ENCODE results near the gene CLDN8. TPM values are rescaled to one million over a fixed set of nuclear protein-coding genes. Genes with fewer than 3 reads are reported as not detected.

The CLDN8 gene
- total RNA-seq, 1 donor from 2014 or later = not detected

DNA sequence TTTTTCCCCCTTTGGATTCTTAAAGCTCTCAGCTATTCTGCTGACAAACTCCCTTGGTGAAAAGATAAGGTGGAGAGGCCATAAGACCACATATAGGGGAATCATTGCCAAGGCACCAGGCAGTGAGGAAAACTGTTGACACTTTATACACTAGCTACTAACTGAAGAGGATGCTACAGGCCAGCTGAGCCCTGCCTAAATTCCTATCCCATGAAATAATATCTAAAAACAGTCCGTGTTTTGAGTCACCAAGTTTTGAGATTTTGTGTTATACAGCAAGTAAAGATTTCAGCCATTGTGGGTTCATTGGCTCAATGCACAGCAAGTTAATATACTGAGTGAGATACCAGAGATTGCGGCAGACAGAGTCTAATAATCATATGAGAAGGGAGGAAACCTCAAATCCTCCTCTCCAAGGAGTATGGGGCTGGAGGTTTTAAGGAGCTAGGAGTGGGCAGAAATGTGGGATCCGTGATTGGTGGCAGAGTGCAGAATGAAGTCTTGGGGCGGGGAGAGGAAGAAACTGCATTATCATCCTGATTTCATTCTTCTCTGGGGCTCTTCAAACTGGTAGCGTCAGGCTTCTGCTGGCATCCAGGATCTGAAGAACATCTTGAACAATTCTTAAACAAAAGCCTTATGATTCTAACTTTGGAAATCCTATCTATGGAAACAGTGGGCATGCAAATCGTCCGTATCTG lies 9.2 kb downstream of the CLDN8 start:
- DNase-seq (ENCODE audit: low read depth) = no peak

DNA sequence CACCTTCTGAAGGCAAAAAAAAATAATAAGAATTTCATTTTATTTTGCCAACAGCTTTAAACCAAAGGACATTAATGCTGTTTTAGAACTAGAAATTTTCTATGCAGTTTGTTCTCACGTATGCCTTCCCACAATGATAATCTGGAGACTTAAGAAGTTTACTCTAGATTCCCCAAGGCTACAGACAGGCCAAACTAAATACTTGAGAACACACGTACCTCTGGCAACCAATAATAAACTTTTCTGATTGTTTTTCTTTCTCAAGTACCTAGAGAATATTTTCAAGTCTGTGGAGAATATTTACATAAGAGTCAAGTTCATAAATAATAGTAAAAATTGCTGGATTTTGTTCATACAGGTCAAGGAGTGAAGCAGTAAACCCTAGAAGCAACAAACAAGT lies 15.9 kb downstream of the CLDN8 start:
- DNase-seq (ENCODE audit: low read depth) = no peak

DNA sequence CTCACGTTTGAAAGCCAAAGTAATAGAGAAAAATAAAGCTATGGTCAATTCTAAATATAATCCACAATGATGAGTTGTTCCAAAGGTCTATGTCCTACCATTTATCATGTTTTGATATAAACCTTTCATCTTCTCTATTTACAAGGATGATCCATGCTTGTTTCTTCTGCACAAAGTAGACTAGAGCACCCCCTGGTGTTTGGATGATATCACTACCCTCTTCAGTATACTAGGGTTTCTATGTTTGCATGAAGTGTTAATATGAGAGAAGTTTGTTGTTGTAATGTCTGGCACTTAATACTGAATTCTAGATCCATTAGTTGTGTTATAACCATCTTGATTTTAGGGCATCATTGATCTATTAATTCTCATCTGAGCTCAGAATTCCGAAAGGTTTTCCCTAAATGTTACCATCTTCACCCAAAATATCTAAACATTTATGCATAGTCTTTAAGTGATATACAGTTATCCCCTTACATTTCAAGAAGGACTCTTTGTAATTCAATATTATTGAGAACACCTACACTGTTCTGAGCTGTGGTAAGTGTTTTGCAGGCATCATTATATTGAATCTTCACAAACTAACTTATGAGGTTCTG lies 21.1 kb downstream of the CLDN8 start:
- DNase-seq (ENCODE audit: low read depth) = no peak

- no peak for DNase-seq (ENCODE audit: low read depth)
Observed at GRCh38 chr21:30193201-30193600, 22.7 kb downstream of the CLDN8 start.

DNA sequence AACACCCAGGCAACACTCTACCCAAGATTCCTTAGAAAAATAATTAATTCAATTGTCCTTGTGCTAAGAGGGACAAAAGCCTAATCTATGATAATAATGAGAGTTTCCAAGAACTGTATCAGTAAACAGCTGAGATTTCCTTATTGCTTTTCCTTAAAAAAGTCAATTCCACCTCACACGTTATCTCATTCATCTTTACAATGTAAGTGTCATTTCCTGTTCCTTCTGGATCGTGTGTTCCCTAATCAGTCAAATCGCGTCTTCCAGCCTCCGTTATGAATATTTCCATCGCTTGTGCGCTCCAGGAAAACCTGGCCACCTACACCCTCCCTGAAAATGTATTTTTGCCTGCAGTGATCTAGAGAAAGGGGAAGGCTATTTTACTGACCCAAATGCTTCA lies 25.3 kb downstream of the CLDN8 start:
- no peak for DNase-seq (ENCODE audit: low read depth)

- no peak for DNase-seq (ENCODE audit: low read depth)
Observed at GRCh38 chr21:30189773-30190172, 26.1 kb downstream of the CLDN8 start.

DNA sequence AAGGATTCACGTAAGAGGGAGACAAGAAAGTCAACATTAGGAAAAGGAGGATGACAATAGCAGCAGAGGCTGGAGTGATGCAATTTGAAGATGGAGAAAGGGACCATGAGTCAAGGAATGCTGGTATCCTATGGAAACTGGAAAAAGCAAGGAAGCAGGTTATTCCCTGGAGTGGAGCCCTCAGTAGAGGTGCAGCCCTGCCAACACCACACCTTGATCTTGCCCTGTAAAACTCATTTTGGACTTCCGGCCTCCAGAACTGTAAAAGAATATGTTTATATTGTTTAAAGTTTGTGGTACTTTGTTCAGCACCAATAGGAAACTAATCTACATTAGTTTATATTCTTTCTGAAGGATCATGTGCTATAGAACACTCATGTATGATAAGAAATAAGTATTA lies 29.7 kb downstream of the CLDN8 start:
- no peak for DNase-seq (ENCODE audit: low read depth)

DNA sequence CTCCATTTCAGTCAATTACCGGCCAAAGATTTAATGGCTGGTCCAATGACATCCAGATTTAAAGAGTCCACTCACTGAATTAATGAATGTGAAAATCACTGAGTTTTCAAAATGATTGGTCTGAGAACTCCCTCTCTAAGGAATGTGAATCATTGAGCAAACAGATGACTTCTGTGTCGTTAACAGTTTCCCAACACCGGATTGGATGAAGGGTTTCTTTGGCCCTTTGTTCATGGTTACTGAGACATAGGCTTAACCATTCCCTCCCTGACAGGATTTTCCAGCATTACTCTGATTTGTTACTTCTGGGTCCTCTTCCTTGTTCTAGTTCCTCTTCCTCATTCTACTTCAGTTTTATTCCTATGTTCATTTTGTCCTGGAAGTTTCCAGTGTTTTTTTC lies 47.8 kb downstream of the CLDN8 start:
- DNase-seq (ENCODE audit: low read depth) = no peak

DNA sequence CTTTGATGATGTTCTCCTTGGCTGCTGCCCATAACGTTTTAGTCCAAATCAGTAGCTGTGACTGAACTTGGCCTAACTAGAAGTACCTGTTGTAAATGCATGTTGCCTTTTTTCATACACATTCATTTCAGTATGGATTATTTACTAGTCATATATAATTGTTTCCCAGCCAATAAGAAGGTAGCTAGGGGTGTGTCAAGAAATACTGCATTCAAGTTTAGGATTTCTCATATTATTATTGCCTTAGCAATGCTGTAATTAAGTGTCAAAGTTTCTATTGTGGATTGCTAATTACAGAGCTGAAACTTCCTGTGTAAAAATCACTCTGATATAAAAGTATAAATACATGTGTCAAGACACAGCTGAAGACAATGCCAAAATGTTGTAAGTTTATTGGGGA lies 49.2 kb downstream of the CLDN8 start, which contains the start of gene CLDN17:
Gene CLDN17, minus strand, starts transcription at position 101 of the 400 bp plus-strand sequence. CDS start 188 bp downstream, outside the sequence.
- no peak for DNase-seq (ENCODE audit: low read depth)

DNA sequence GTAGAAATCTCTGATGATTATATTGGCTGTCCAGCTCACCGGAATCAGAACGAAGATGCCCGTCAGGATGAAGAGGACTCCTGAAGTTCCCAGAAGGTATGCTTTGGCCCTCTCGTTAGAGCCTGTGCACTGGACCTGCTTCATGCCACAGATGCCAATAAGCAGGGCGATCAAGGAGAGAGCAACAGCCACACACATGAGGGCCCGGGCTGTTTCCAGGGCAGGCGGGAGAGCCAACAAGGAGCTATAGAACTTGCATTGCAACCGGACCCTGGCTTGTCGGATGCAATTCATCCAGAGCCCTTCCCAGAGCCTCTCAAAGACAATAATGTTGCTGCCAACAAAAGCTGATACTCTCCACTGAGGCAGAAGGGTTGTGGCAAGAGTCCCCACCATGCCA lies 49.7 kb downstream of the CLDN8 start:
- DNase-seq (ENCODE audit: low read depth) = no peak

DNA sequence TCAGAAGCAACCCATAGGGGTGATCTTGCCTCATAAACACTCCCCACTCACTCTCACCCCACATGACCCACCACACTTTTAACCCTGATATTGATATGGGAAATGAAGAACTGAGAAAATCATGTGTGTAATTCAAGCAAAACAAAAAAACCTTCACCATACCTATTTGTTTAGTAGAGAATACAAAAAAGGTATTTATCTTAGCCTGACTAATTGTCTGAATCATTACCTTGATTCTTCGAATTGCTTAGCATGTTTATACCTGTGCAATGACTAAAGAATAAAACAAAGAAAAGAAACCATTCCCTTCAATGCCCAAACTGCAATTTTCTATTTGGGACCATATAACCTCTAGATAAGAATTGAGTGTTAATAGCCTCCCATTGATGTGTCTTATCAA lies 51.1 kb downstream of the CLDN8 start:
- DNase-seq (ENCODE audit: low read depth) = no peak

Other genes with a start within 250 kb of the CLDN8 start
- not detected in 2 replicates for gene CLDN17, start 49.3 kb downstream of the CLDN8 start, total RNA-seq
- gene KRTAP24-1, start 66.9 kb upstream of the CLDN8 start, total RNA-seq = not detected in 2 replicates
- gene KRTAP25-1, start 73.4 kb upstream of the CLDN8 start, total RNA-seq = not detected in 2 replicates
- gene KRTAP26-1, start 104.2 kb upstream of the CLDN8 start, total RNA-seq = not detected in 2 replicates
- not detected in 2 replicates for gene KRTAP27-1, start 121.6 kb upstream of the CLDN8 start, total RNA-seq
- gene KRTAP23-1, start 132.5 kb upstream of the CLDN8 start, total RNA-seq = not detected in 2 replicates
- gene KRTAP13-2, start 156.2 kb upstream of the CLDN8 start, total RNA-seq = not detected in 2 replicates
- not detected in 2 replicates for gene KRTAP13-1, start 179.9 kb upstream of the CLDN8 start, total RNA-seq
- gene KRTAP13-3, start 209.8 kb upstream of the CLDN8 start, total RNA-seq = not detected in 2 replicates
- not detected in 2 replicates for gene KRTAP13-4, start 214.1 kb upstream of the CLDN8 start, total RNA-seq
- not detected in 2 replicates for gene KRTAP15-1, start 224.2 kb upstream of the CLDN8 start, total RNA-seq